Jurkat, Clone E6-1 (cell line): Measurements from ENCODE around the gene OXER1.

Experiments
- DNase-seq: peaks from one replicate; pipeline ENCODE4 v3.0.0-alpha.2; 2011; ENCODE audit warnings: low read depth, low spot score
- H3K4me3 ChIP-seq: 2 replicates; pipeline ENCODE4 v1.5.1; 2011; ENCODE audit warnings: mild to moderate bottlenecking, low read length, control low read depth, moderate library complexity

Gene OXER1

DNA sequence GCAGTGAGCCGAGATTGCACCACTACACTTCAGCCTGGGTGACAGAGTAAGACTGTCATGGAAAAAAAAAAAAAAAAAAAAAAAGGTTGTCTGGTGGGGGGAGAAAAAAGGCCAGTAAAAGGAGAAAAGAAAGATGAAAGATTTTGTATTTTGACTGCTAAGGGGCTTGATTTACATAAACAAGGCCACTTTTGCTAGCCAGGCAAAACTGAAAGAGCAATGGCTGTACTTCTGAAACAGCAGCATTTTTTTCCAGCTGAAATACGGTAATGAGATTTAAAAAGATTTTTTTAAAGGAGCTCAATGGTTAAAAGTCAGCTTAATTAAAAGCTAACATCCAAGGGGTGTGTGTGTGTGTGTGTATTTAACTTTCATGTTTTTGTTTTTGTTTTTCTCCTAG lies 11.3 kb upstream of the OXER1 start:
- DNase-seq, result no peak
- no peak overlapping the region for H3K4me3 ChIP-seq

DNA sequence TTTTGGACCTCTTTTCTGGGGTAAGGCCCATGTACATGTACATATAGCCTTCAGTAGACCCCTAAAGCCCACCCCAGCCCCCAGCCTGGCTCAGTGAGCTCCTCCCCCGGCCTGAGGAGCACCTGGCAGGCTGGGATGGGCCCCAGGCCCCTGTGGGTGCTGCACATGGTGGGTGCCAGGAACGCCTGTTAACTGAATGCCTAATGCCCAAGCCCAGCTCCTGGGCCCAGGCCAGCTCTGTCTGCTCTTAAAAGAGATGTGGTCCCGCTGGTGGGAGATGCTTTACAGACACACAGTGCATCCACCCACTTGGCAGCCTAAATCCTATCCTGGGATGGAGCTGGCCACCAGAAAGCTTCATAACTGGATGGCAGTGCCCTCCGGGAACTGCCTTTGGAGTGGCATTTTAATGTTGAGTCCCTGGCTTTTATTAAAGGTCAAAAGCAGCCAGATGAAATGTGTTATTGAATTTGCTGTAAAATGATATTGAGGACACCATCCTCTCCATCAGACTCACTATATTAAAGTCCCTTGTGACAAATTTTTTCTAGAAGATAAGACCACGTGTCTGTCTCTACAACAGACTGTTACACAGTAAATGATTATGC lies 7.7 kb upstream of the OXER1 start:
- H3K4me3 ChIP-seq, result no peak overlapping the region
- DNase-seq, result no peak

DNA sequence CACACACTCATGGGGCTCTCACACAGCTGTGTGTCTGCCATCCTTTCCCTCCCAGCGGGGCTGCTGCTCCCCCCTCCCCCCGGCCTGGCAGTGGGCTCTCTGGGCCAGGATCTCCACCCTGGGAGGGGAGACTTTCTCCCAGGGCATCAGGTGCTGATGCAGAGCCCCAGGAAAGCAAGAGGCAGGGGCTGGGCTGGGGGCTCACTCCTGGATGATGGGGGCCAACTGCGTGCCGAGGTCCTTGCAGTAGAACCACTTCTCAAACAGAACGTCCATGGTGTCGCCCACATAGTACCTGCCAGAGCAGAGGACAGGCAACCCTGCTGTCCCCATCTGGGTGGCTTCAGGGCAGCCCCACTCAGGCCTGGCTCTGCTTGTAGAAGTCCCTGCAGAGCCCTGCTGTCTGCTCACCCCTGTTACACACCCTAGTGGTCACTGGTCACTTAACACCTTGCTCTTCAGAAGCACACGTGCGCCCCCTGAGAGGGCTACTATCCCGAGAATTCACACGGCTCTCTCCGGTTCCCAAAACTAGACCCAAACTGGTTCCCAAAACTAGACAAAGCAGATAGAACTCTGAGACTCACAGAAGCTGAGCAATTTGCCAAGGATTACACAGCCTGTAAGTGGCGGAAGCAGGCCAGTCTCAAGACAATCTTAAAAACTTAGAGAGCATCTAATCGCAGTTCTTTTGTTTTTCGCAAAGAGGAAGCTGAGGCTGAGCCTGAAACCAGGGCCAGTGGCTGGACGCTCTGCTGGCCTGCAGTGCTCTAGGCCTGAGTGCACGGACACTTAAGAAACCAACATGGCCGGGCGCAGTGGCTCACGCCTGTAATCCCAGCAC lies 6.6 kb upstream of the OXER1 start:
- no peak overlapping the region for H3K4me3 ChIP-seq
- peak; percentile 20 for DNase-seq

DNA sequence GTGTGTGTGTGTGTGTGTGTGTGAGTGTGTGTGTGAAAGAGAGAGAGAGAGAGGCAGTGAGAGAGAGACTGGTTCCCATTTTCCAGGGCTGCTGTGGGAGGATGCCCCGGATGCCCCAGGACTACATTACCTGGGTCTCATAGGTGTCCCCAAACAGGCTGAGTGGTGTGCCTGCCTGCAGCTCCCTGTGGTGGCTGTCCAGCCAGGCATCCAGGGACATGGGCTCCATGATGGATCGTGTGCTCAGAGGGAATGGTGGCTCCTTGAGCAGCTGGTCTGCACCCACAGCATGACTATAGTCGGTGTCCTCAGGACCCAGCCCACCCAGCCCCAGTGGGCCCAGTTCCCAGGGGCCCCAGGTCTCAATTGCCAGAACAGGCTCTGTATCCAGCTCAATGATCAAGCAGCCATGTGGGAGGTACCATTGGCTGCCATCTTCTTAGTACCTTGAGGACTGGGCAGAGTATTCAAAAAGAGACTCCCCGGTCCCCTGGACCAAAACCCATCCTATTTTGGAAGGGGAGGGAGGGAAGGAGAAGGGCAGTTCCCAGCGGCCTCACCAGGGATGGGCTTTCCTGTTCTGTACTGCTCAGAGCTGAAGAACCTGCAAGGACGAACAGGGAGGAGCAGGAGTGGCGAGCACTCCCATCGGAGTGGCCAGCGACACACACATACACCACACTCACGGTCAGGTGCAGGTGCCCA lies 5.8 kb upstream of the OXER1 start:
- H3K4me3 ChIP-seq, result no peak overlapping the region
- DNase-seq, result no peak

DNA sequence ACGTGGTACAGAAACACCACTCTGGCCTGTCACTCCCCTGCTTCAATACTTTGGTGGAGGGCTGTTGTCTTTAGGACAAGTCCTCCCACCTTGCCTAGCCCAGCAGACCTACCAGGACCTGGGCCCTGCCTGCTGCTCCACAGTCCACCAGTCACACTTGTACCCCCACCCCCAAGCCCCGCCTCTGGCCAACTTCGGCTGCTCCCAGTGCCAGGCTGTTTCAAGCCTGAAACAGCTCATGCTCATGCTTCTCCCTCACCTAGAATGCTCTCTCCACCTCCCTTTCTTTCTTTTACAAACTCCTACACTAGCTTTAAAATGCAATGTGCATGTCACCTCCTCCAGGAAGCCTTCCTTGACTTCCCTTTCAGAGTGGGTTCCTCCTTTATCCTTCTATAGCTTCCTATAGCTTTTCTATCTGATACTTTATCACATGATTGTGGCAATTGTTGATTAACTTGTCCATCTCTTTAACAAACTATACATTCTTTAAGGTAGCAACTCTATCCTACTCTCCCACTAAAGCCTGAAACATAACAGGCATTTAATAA lies 4.8 kb upstream of the OXER1 start:
- DNase-seq, result no peak
- H3K4me3 ChIP-seq, result no peak overlapping the region

DNA sequence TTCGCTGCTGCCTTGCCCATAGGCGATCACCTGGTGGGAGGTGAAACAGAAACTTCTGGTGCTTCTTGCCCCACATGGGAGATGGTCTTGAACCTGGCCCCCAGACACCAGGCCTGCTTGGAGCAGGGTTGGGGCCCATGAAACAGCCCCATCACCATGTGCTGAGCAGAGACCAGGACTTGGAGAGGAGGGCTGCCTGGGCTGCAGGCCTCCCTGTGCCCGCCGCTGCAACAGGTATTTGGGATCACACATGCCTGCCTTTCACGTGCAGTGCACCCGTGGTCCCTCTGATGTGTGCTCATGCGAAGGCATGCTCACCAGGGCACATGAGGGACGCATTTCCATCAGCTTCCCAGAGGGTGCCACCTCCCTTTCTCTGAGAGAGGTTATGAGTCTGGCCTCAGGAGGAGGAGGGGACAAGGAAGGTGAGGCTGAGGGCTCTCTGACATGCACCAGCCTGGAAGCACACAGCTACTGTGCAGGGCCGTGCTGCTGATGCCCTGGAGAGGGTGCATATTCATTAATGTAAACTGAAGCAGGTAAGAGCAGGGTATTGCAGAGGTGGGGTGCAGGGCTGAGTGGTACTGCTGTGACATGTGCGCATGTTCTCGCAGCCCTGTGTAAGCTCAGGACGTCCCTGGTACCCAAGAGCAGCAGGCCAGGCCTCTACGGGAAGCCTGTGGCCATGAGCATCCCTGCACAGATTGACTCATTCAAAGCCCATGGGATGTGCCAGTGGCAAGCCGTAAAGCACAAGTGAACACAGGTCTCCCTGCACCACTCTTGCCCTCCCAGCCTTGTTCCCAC lies 4.2 kb upstream of the OXER1 start:
- no peak overlapping the region for H3K4me3 ChIP-seq
- no peak for DNase-seq

DNA sequence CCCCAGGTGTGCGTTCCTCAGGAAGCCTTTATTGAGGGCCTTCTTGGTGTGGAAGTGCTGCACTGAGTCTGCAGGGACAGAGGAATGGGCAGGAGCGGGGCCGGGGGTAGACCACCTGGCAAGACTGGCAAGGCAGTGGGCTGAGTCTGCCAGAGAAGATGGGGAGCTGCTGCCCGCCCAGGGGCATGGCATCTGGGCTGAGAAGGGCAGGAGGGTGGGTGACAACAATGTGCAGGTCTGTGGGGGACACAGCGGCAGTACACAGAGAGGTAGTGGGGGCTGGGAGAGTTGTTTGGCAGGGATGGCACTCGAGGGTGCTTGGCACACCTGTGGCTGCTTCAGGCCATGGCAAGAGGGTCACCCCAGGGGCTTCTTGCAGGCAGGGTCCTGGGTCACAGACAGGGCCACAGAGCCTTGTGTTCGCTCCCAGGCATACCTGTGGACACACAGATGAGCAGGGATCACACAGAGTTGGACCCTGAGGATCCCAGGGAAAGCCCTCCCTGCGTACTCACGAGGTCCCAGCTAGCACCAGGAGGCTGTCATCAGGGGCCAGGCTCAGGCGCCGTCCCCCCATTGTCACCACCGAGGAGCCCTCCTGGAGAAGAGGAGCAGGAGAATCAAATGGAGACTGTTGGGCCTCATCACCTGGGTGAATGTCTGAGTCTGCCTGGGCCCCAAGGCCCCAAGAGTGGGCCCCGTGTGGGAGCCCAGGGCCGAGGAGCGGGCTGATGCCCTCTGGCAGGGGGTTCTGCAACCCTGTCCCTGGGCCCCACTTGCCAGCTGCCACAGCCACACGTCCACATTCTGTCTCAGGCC lies 3.4 kb upstream of the OXER1 start:
- no peak overlapping the region for H3K4me3 ChIP-seq
- no peak for DNase-seq

DNA sequence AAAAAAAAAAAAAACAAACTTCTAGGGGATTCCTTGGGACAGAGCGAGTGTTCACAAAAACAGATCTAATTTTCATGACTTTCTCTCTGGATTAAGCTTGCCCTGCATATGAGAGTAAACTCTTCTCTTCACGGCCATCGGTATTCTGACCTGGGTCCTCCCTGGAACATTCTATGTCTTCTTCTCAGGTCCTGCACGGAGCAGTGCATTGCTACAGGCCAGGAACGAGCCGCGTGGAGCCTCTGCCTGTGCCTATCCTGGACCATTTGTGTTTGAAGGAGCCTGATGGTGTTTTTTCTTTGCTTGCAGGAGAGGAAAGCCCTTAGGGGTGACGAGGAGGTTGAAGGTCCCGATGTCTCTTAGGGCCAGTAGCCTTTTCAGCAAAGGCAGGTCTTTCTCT lies 1.8 kb upstream of the OXER1 start:
- H3K4me3 ChIP-seq, result no peak overlapping the region
- DNase-seq, result no peak

DNA sequence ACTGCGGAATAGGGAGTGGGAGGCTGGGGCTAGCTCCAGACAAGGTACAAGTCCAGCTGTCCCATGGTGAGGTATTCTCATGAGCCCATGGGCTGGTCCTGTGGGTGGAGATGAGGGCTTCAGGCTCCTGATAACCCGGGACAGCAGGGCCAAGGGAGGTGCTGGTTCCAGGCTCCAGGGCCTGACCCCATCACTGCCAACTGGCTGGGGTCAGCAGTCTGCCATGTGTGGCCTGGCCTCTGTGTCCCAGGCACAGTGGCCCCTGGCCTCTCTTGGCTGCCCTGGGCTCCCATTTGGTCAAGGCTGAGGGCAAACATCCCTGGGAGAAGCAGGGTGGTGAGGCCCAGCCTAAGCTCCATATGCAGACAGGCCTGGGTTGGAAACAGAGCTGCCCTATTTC lies 966 bp upstream of the OXER1 start:
- no peak overlapping the region for H3K4me3 ChIP-seq
- no peak for DNase-seq

DNA sequence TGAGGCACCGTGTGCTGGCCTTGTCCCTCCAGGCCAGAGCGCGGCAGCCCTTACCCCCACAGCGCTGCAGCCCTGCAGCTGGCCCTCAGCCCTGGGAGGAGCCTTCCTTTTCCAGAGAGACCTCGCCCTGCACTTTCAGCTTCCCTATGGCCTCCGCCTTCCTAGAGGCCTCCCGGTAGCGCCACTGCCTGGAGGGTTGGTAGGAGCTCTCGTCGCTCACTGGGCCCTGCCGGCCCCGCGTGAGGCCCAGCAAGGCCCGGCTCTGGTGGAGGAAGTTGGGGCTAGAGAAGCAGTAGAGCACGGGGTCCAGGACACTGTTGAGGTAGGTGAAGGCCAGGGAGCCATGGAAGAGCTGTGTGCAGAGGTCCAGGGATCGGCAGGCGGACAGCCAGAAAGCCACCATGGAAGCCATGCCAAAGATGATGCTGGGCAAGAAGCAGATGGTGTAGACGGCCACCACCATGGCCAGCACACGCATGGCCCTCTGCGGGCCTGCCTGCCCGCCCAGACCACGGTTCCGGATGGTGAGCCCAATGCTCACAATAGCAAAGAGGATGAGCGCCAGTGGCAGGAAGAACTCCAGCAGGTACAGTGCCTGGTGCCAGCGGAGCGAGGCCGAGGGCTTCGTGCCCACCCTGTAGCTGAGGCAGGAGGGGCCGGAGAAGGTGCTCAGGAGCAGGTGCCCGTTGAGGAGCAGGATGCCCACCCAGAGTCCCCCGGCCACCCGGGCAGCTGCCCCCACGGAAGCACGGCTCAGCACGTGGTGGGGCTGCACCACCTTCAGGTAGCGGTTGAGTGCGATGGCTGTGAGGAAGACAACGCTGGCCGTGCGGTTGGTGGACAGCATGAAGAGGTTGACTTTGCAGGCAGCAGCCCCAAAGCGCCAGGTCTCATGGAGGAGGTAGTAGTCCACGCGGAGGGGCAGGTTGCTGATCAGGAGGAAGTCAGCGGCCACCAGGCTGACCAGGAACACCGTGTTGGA lies 821 bp downstream of the OXER1 start:
- DNase-seq, result no peak
- H3K4me3 ChIP-seq, result no peak overlapping the region

DNA sequence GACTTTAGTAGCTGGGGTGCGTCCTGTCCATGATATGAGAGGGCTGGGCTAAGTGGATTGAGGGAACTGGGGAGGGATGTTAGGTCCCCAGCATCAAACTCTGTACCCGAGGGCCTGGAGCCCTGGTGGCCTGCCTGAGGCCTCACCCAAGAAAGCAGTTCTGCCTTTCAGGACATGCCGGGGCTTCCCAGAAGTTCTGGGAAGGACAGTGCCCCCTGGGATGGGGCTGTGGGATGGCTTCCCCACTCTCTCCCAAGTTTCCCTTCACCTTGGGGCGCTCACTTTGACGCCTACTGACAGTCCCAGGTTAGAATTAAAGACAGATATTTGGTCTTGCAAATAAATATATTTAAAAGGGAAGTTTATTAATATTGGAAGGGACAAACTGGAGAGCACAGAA lies 1.8 kb downstream of the OXER1 start:
- no peak overlapping the region for H3K4me3 ChIP-seq
- no peak for DNase-seq

DNA sequence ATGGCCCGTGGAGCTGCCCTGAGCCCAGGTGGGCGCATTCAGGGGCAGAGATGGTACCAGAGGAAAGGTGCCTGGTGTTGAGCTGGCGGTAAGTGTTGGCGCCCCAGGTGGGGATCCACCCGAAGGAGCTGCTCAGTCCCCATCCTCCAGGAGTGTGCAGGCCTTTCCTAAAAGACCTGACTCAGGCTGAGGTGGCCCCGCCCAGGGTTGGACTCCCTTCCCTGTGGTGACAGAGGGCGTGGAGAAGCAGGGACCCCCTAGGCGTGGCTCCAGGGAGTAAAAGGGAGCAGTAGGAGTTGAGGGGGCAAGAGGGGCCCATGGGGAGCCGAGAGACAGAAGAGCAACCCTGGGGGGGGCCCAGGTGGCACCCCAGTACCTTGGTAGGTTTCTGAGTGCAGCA lies 2.4 kb downstream of the OXER1 start:
- H3K4me3 ChIP-seq, result no peak overlapping the region
- DNase-seq, result no peak

DNA sequence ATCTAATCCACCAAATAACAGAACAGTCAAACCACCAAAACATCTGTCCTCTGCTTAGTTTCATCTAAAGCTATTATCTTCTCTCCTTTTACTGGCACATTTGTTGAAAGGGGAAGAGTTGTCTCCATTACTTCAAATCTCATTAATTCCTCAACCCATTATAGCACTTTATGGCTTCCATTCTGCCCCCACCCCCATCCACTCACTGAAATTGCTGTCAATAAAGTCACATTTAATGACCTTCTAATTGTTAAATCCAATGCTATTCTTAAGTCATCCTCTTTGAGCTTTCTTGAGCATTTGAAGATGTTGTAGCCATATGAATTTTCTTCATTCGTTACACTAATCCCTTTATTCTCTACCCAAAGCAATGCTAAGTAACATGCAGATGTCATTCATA lies 5.2 kb downstream of the OXER1 start:
- H3K4me3 ChIP-seq, result no peak overlapping the region
- no peak for DNase-seq

DNA sequence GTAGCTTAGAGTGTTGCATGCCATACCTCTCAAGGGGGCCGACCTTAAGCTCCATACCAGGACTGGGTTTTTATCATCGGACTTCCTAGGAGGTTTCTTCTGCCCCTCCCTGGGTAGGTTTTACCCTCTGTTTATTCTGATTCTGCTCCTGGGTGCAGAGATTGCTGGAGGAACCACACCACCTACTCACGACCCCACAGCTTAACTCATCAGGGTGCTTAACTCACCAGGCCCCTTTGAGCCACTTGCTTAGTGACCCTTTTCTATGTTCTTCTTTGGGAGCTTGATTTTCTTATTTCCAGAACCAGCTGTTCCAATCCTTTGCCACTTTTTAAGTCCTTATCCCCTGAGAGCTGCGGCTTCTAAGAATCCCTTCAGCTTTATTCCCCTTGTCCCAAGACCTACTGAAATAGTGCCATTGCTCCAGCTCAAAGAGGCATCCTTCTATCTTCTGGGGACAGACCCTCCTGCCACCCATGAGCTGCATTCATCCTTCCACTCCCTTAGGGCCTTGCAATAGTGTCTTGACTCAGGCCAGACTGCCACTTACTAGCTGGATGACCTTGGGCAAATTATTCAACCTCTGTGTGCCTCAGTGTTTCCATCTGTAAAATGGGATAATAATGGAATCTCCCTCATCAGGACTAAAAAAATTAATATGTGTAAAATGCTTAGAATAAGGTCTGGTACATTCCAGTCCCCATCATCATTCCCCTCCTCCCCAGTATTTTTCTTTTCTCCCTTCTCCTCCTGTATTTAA lies 5.8 kb downstream of the OXER1 start:
- no peak for DNase-seq
- H3K4me3 ChIP-seq, result no peak overlapping the region

DNA sequence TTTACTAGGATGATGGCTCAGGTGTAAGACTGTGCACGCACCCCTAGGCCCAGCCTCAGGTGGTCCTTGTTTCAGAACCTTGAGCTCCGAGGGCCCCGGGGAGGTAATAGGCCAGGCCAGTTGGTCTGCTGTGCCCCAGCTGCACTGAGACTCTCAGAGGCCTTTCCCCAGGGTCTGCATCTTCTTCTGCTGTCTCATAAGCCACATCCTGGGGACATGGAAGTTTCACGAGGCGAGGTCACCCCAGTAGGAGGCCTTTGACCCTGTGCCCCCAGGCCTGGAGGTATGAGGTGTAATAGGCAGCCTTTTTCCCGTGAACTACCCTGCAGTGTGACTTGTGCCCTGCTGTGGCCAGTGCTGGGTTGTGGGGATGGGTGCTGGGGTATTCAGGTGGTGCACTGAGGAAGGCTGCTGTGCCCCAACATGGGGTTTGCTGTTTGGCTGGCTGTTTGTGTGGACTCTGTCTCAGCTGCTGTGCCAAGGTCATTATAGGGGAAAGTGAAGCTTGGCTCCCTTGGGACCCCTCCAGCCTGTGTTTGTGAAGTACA lies 6.9 kb downstream of the OXER1 start:
- DNase-seq, result no peak
- H3K4me3 ChIP-seq, result no peak overlapping the region

DNA sequence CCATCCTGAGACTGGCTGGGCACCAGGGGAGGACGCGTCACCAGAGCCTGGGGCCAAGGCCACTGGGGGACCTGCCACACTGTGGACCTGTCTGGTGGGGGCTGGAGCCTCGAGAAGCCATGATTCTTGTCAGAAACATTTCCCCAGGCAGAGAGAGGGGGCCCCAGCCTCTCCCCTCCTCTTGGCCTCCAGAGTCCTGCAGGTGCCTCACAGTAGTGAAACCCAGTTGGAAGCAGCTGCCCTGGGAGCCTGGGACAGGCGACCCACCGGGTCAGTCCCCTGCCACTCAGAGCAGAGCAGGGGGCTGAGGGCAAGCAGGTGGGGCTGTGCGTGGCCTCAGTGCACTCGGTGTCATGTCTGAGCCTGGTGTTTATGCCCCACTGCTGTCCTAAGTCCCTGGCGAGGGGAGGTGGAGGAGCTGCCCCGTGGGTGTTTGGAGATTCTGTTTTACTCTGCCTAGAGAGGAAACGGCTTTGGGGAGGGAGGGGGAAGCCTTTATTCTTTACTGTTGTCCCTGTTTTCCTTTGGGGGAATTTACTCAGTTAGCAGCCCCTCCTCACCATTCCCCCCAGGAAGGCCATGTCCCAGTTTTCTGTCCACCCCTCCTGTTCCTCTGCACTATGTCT lies 7.7 kb downstream of the OXER1 start:
- DNase-seq, result no peak
- no peak overlapping the region for H3K4me3 ChIP-seq
